NCI-H2029 treated with DMSO at 0.1 percent for 48 hours (cell line): ENCODE results near the gene ANKRD66.
"Not testable (repeated sequence)": the region's sequence is repeated elsewhere in the genome, so short reads cannot be mapped to it uniquely, and the experiment has no call there.

Experiments
- DNase-seq: peaks from one replicate; lab custom pipeline; 2025; lab: John Stamatoyannopoulos, UW

Gene ANKRD66

DNA sequence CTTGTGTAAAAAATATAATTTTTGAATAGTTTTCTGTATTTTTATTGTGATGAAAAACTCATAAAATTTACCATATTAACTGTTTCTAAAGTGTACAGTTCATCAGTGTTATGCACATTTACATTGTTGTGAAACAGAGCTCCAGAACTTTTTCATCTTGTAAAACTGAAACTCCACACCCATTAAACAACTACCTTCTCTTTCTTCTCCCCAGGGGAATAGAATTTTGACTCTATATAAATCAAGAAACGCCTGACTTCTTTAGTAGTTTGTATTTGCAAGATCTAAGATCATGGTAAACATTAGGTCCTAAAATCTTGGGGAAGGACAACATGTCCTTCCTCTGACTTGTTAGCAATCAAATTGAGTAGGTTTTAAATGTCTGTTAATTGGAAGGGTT, 9.1 kb downstream of the ANKRD66 start:
- DNase-seq: no peak

DNA sequence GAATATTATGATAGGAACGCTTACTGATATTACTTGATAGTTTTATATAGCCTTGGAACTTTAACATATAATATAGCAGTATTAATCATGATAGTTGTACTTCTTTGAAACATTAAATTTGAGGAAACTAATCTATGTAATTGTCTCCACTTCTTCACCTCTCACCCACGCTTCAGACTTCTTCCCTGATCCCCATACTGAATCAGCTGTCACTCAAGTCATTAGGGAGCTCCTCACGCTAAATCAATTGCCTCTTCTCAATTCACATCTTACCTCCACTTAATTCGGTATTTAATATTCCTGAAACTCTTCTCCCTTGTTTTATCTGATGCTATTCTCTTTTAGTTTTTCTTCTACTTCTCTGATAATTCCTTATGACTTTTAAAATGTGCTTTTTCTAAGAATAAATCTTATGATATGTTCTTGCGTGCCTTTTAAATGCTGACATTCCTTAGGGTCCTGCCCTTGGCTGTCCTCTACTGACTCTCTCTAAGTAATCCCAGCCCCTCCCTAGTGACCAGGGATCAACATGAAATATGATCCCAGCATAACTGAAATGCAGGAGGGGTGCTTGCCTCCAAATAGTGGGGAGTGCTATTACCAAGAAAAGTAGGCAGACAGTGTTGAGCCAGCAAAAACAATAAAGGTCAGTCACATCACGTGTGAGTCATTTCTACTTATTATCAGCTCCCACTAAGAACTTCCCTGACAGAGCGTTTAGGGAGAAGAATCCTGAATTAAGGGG, 9.9 kb downstream of the ANKRD66 start:
- DNase-seq: no peak

DNA sequence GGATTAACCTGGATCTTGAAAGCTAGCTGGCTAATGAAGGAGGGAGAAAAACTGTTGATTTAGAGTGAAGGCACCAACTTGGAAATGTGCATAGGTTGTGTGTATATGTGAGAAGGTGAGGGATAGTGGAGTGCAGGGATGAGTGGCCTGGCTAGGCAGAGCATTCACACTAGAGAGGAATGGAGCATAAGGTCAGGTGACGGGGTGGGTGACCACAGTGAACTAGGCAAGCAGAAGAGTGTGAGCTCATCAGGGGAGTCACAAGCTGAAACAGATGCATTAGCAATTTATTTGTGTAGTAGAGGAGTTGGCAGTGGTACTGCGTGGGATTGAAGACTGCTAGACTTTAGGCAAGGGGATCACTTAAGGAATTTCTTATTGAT, 10.5 kb downstream of the ANKRD66 start:
- no peak for DNase-seq

DNA sequence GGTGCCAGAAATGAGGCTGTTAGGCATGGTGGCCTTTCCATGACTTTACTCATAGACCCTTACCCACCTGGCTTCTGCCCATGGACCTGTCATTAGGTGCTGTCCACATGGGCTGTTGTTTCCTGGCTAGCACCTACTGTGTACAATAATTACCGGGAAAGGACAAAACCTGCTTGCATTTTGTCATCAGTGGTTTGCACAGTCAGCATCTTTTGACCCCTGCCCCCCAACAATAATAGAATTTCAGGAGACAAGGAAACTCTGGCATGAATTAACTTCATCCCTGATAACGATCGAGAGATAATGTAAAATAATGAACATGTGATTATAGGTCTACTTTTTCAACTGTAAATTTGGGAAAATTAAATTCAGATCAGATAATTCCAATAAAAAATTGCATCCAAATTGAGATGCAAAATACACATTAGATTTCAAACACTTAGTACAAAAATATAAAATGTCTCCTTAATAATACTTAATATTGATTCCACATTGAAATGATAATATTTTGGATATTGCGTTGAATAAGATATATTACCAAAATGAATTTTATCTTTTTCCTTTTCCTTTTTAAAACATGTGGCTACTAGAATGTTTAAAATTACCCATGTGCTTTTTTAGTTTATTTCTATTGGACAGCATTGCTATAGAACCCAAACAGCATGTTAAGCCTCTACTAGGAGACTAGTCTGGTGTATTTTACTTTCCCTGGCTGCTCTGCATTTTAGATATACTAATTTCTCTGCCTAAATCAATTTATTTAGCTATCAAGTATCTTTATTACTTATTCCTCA, 12.4 kb downstream of the ANKRD66 start:
- DNase-seq: no peak

DNA sequence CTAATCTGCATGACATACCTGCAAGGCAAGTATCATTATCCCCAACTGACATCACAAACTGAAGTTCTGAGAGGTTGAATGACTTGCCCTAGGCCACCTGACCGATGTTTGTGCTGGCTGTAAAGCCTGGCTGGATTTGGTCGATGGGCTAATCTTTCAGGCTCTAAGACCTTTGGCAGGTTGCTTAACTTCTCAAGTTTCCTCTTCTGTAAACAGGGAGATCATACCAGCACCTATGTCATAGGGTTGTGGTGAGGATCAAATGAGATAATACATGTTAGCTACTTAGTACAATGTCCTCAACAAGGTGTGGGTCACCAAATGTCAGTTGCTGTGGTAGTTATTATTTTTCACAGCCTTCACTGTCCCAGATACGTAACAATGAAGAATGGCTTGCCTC, 14.2 kb downstream of the ANKRD66 start:
- DNase-seq: no peak

DNA sequence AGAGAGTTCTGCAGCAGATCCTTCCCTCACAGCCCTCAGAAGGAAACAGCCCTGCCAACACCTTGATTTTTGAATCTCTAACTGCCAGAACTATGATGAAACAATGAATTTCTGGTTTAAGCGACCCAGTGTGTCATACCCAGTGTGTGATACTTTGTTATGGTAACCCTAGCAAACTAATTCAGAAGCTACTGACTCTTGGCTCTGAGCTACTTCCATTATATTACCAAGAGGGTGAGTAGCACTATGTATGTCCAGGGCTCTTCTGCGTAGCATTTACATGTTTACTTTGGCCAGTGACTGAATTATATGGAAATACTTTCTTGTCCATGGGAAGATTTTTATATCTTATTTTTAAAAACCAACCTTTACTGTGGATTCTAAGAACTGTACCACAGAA, 16.7 kb downstream of the ANKRD66 start:
- DNase-seq: no peak

DNA sequence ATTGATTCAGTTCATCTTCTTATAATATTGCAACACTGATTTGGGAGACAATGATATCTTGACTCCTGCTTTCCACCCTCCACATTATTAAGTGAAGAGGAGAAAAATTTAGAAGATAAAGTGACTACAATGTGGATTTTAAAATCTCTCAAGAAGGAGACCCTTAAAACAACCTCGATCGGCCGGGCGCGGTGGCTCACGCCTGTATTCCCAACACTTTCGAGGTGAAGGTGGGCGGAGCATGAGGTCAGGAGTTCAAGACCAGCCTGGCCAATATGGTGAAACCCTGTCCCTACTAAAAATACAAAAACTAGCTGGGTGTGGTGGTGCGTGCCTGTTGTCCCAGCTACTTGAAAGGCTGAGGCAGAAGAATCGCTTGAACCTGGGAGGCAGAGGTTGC, 17.5 kb downstream of the ANKRD66 start:
- DNase-seq: not testable (repeated sequence)

DNA sequence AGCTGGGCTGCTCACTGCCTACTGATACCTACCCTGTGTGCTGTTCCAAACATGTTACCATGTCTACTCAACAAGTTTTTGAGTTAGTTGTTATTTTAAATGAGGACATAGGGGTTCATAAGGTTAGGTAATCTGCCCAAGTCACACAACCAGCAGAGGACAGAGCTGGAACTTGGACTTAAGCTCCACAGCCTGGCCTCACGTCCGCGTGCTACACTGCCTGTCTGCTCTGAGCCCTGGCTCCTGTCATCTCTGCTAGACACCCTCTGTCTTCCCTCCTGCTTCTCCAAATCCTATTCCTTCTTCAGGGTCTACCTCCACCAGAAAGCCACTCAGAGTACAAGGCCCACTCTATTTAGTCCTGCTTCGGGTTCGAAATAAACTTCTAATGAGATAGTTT, 18.2 kb downstream of the ANKRD66 start:
- no peak for DNase-seq

DNA sequence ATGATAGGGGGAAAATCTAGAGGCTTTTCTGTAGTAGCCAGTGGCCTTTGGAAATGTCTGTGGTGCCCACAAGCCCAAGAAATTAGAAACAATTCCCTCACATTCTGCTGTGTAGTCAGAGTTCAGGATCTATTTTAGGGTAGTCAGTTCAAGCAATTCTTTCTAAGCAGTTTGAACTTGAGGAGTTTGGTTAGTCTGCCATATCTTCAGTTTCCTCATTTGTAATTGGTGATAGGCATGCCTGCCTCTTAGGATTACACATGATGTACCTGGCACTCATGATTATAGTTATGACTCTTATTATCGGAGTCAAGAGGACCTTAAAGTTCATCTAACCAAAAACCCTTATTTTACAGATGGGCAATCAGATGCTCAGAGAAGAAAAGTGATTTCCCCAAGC, 25.3 kb downstream of the ANKRD66 start:
- DNase-seq: no peak

DNA sequence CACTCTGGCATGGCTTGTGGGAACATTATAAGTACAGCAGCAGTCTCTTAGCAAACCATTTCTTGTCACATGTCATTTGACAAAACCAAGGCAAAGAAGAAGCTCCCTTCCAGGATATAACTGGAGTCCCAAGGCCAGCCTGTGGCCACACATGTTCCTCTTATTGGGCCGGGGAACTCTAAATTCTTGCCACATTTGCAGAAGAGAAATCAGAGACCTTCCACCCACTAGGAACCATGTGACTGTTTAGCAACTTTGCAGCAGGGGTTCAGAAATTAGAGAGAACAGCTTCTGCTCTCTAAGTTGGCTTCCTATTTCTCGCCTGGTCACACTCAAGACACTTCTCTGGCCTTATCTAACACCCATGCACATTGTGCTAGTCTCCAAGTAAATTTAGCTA, 26.0 kb downstream of the ANKRD66 start:
- DNase-seq: no peak

DNA sequence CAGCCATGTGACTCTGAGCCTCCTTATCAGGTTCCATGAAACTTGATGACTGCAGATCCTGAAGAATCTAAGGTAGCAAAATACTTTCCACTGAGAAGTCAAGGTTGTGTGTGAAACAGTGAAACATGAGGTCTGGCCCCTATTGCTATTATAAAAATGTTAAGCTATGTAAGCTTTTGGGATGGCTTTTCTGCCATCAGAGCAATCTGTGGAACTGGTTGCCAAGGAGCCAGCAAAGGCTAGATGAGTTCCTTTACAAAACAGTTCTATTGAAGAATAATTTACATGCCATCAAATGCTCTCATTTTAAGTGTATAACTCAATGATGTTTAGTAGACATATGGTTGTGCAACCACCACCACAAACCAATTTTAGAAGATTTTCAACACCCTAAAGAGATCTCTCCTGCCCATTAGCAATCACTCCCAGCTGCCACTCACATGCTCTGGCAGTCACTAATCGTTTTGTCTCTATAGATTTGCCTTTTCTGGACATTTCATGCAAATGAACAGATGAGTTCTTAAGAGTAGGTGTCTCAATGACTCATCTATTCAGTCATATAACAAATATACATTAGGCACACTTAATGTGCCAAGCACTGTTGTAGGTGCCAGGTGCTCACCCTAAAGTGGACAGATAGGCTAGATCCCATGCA, 26.6 kb downstream of the ANKRD66 start:
- no peak for DNase-seq

DNA sequence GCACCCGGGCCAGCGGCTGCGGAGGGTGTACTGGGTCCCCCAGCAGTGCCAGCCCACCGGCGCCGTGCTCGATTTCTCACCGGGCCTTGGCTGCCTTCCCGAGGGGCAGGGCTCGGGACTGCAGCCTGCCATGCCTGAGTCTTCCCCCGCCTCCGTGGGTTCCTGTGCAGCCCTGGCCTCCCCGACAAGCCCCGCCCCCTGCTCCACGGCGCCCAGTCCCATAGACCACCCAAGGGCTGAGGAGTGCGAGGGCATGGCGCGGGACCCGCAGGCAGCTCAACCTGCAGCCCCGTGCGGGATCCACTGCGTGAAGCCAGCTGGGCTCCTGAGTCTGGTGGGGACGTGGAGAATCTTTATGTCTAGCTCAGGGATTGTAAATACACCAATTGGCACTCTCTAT, 28.0 kb downstream of the ANKRD66 start:
- not testable (repeated sequence) for DNase-seq

DNA sequence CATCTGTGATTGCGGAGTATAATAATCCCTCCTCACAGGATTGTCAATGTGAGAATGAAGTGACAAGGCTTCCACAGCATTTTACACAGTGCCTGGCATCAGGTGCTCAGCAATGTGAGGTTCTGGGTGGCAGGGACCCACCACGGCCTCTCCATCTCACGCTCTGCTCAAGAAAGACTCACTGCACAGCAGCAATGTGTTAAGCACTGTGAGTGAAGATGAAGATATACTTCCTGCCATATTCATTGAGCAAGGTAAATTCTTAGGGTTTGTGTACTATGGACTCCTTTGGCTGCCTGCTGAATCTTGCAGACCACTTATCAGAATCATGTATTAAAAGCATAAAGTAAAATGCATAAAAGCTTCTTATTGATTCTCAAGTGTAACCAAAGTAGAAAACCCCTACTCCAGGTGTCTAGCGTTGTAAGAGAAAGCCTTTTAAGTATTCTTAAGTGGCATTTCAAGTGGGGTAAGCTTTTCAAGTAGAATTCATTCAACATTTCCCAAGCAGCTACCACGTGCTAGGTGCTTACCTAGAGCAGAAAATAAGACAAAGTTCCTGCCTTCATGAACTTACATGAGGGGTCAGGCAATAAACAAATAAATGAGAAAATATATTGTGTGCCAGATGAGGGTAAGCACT, 29.5 kb downstream of the ANKRD66 start:
- DNase-seq: no peak

DNA sequence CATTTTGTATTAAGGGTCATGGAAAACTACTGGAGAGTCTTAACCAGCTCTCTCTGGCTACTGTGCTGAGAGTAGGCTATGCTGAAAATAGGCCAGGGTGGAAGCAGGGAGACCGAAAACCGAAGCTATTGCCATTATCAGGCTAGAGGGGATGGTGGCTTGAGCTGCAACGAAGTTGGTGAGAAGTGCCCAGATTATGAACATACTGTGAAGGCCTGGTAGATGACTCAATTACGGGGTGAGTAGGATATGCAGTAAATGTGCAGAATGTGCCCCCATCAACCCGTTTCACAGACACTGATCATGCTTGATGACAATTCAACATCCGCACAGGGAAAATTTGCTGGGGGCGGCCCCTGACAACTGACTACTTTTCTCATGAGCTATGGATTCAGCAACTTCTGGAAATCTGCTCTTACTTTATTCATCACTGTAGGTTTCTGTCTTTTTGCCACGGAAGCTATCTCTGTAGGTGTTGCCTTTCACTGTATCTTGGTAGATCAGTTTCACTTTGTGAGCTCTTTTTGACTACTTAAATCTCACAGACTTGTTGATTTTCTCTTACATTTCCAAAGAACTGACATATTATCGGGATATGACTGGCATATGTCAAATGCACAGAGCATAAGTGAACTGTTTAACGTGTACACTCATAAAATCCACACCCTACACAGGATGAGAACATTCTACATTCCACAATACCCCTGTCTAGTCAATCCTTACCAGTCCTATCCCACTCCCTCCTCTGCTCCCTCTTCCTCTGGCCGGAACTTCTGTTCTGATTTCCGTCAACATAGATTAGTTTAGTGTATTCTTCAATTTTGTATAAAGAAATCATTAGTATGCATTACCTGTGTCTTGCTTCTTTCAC, 31.0 kb downstream of the ANKRD66 start:
- no peak for DNase-seq

DNA sequence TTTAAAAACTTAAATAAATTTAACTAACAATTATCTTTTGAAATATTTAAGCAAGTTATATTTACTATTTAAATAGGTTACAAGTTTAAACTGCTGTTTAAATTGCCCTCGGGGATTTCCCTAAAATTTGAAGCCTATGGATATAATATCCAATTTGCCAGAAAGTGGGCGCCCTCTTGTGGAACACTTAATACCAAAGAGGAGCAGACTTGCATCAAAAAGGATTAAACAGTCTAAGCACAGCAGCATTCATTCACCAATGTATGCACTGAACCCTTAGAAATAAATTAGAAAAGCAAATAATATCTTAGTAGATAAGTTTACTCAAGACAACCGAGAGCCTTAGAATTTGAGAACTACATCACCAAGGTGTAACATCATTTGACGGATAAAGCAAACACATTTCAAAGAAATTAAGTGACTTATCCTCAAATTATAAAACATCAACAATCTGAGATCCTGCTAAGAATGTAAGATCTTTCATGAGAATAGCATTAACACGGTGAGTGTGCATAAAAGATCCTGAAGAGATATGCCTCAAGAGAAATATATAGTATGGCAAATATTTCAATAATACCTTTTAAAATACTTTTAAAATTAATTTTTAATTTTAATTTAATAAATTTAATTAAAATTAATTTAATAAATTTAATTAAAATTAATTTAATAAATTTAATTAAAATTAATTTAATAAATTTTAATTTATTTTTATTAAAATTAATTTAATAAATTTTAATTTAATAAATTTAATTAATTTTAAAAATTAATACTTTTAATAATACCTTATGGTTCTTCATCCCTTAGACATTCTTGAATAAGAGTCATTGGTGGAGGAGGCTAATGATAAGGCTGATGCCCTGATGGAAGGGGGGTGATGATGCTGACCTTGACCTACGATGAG, 35.0 kb downstream of the ANKRD66 start:
- DNase-seq: peak; percentile 53

DNA sequence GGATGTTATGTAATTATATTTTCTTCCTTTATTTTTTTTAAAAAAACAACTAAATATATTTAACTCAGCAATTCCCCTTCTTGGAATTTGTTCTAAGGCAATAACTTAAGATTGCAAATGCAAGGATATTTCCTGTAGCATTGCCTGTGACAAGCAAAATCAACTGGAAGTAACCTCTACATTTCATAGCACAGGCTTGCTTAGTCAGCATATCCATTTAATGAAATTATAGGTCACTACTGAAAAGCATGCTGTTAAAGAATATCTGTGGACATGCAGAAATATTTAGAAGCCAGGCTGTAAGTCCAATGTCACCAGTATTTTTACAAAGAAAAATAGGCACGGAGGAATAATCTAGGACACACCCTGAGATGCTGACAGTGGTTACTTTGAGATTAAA, 37.8 kb downstream of the ANKRD66 start:
- DNase-seq: no peak

DNA sequence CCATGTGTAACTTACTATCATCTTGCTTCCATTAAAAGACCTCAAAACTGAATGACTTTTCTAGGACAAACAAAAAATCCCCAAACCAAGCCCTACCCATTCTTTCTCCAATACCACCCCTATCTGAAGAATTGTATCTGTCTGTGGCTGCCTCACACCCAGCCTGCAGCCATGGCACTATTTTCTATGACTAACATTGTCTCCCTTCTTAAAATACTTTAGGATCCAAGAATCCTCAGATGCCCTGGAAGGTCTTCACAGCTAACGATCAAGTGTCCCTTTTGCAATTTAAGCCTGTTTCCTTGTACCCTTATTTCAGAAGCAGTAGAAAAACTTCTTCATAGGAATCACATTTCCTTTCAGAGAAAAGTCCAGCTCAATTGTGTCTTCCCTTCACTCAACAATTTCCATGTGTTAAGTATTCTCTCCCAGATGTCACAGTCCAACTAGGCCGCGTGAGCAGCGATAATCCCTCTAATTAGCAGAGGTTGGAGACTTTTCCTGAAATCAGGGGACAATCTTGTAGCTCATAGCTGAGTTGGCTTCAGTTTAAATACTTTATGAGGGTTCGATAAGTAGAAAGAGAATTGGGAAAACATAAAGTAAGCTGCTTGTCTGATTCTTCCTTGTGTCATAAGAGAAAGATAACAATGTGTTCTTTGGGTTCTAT, 41.3 kb downstream of the ANKRD66 start:
- no peak for DNase-seq

DNA sequence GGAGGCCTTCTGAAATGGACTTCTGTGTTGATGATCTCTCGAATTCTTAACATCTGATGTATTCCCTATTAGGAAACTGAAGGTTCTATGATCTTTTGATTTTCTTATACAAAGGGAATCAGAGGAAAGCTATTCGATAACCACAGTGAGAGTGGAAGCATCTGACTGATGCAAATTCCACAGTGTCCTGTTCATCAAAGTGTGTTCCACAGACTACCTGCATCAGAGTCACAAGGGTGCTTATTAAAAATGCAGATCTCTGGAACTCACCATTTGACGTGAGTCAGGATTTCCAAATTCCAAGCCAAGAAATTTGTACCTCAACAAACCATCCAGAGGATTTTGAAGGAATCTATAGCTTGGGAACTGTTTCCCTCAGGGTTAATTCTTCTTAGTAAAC, 42.1 kb downstream of the ANKRD66 start:
- no peak for DNase-seq

DNA sequence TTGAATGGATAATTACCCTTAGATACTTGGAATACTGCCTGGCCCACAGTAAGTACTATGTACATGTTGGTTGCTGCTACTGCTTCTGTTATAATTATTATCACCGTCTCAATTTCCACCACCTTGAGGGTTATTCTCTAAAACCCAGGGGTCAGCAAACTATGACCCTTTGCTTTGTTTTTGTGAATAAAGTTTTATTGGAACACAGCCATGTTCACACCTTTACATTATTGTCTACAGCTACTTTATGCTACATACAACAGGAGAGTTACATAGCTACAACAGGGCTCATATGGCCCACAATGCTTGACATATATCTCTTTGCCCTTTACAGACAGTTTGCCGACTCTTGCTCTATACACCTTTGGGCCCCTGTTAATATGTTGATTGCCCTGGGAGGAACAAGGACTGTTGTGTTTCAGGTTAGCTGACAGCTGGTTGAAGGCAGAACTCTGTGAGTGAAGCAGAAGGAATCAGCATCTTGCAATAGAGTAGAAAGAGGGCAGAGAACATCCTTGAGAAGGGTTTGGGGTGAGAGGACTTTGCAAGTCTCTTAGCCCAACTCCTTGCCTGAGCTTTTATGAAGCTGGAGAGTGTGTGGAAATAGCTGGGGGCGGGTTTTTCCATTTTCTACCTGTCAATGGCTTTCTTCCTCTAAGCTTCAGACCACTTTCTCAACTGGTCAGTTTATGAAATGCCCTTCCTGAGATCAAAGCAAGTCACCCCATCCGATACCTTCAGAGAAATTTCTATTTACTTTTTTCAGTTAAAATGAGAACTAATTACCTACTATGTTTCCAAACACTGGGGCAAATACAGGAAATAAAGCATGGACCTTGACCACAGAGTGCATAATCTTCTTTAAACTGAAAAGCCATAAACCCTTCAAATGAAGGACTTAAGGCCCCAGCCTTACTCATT, 43.0 kb downstream of the ANKRD66 start:
- DNase-seq: no peak
